ENCODE measurements around the gene C17orf113.

The C17orf113 gene

GRCh38 chr17:42078396-42079043 lies 28.1 kb upstream of the C17orf113 start:
- H3K4me2 ChIP-seq (ENCODE audit: low read length): no peak overlapping the region
- no peaks in the 10 kb centered on the region for H3K9me3 ChIP-seq (ENCODE audit: low read length)
- no peaks in the 10 kb centered on the region for H3F3A ChIP-seq (ENCODE audit: insufficient read depth, low read length)
- no peak overlapping the region for H3K27ac ChIP-seq (ENCODE audit: low read depth, low read length, poor library complexity, severe bottlenecking)
- no peak overlapping the region for H3K4me3 ChIP-seq (ENCODE audit: low read depth, low read length, poor library complexity, severe bottlenecking)
- H3K9ac ChIP-seq (ENCODE audit: low read length): no peak overlapping the region
- no peaks in the 10 kb centered on the region for H3K4me1 ChIP-seq (ENCODE audit: insufficient read depth, low read length, severe bottlenecking)
- H4K20me1 ChIP-seq (ENCODE audit: insufficient read depth, low read length): no peaks in the 10 kb centered on the region
- no peak for TF ChIP-seq CTCF (IDR thresholded peaks at IDR 0.05; ENCODE audit: low read length)
- TF ChIP-seq EZH2 (IDR thresholded peaks at IDR 0.05; ENCODE audit: borderline replicate concordance, low read length): no peak
- H3K27me3 ChIP-seq (ENCODE audit: insufficient read depth, low read length): peaks cover 3% of the 10 kb centered on the region; the same call in 1 of the 2 replicates
- H2AFZ ChIP-seq (ENCODE audit: low read length): no peak overlapping the region
- H3K79me2 ChIP-seq (ENCODE audit: insufficient read depth, low read length): no peaks in the 10 kb centered on the region
- no peaks in the 10 kb centered on the region for H3K36me3 ChIP-seq (ENCODE audit: insufficient read depth, low read length)
- H3K9me2 ChIP-seq (ENCODE audit: low read depth, low read length): no peaks in the 10 kb centered on the region

GRCh38 chr17:42077755-42078154 lies 27.4 kb upstream of the C17orf113 start:
- Histone ChIP-seq H3K79me2 (ENCODE audit: insufficient read depth, low read length) (no peaks in the 10 kb centered on the region), H3K27ac (ENCODE audit: low read depth, low read length, poor library complexity, severe bottlenecking) (no peak overlapping the region), H3F3A (ENCODE audit: insufficient read depth, low read length) (no peaks in the 10 kb centered on the region), H3K9ac (ENCODE audit: low read length) (no peak overlapping the region), H3K9me3 (ENCODE audit: low read length) (no peaks in the 10 kb centered on the region), H3K9me2 (ENCODE audit: low read depth, low read length) (no peaks in the 10 kb centered on the region), H3K4me1 (ENCODE audit: insufficient read depth, low read length, severe bottlenecking) (no peaks in the 10 kb centered on the region), H2AFZ (ENCODE audit: low read length) (no peak overlapping the region), H3K4me2 (ENCODE audit: low read length) (no peak overlapping the region), H3K36me3 (ENCODE audit: insufficient read depth, low read length) (no peaks in the 10 kb centered on the region), H3K4me3 (ENCODE audit: low read depth, low read length, poor library complexity, severe bottlenecking) (no peak overlapping the region), H3K27me3 (ENCODE audit: insufficient read depth, low read length) (peaks cover 3% of the 10 kb centered on the region; the same call in 1 of the 2 replicates), H4K20me1 (ENCODE audit: insufficient read depth, low read length) (no peaks in the 10 kb centered on the region)
- TF ChIP-seq EZH2 (IDR thresholded peaks at IDR 0.05; ENCODE audit: borderline replicate concordance, low read length) (no peak), CTCF (IDR thresholded peaks at IDR 0.05; ENCODE audit: low read length) (no peak)

- H3K79me2 ChIP-seq (ENCODE audit: insufficient read depth, low read length): no peaks in the 10 kb centered on the region
- no peak overlapping the region for H3K27ac ChIP-seq (ENCODE audit: low read depth, low read length, poor library complexity, severe bottlenecking)
Measured at GRCh38 chr17:42076797-42077559, 26.6 kb upstream of the C17orf113 start.

More at GRCh38 chr17:42076797-42077559, 26.6 kb upstream of the C17orf113 start:
- Histone ChIP-seq H3F3A (ENCODE audit: insufficient read depth, low read length) (no peaks in the 10 kb centered on the region), H3K4me1 (ENCODE audit: insufficient read depth, low read length, severe bottlenecking) (no peaks in the 10 kb centered on the region), H3K4me3 (ENCODE audit: low read depth, low read length, poor library complexity, severe bottlenecking) (no peak overlapping the region), H4K20me1 (ENCODE audit: insufficient read depth, low read length) (no peaks in the 10 kb centered on the region), H3K4me2 (ENCODE audit: low read length) (no peak overlapping the region), H2AFZ (ENCODE audit: low read length) (no peak overlapping the region), H3K27me3 (ENCODE audit: insufficient read depth, low read length) (peaks cover 3% of the 10 kb centered on the region; the same call in 1 of the 2 replicates), H3K9me2 (ENCODE audit: low read depth, low read length) (no peaks in the 10 kb centered on the region), H3K36me3 (ENCODE audit: insufficient read depth, low read length) (no peaks in the 10 kb centered on the region), H3K9ac (ENCODE audit: low read length) (no peak overlapping the region), H3K9me3 (ENCODE audit: low read length) (no peaks in the 10 kb centered on the region)
- TF ChIP-seq EZH2 (IDR thresholded peaks at IDR 0.05; ENCODE audit: borderline replicate concordance, low read length): no peak
- no peak for TF ChIP-seq CTCF (IDR thresholded peaks at IDR 0.05; ENCODE audit: low read length)
